Endothelial cell of umbilical vein (primary cell): ENCODE measurements around the gene TRAF3IP1. TPM values are rescaled to one million over a fixed set of nuclear protein-coding genes. Genes with fewer than 3 reads are reported as not detected.

Experiments used
- BruUV-seq: library from RNA; stranded (reverse); fragments of 400-500 nt; replicated peaks from 2 replicates; lab custom pipeline; 2021; lab: Mats Ljungman, UMichigan
- CTCF ChIA-PET: fragments of 300-600, 350-600 bp; sonication (Branson Sonifier 250); formaldehyde crosslinking; loops from one replicate; lab custom pipeline; 2021; ENCODE audit warnings: antibody characterized with exemption, inconsistent platforms; lab: Charles Lee
- POLR2A ChIA-PET: fragments of 300-600, 350-600 bp; sonication (Branson Sonifier 250); formaldehyde crosslinking; loops from one replicate; lab custom pipeline; 2021; ENCODE audit warnings: antibody characterized with exemption, inconsistent platforms; lab: Charles Lee
- DNase-seq: peaks from one replicate; pipeline ENCODE4 v3.0.0-alpha.2; 2011; ENCODE audit warnings: low read depth, low spot score
- FAIRE-seq: peaks from 2 replicates; lab custom pipeline; 2011; peaks lifted over from hg19 to GRCh38; lab: Jason Lieb, UNC
- H2AFZ ChIP-seq: 2 replicates; pipeline ENCODE4 v1.6.0; 2012; ENCODE audit warnings: low read depth, low read length, control low read depth, inconsistent platforms
- H3K27ac ChIP-seq: 2 replicates; pipeline ENCODE4 v1.5.1; 2011; ENCODE audit warnings: low read depth, mild to moderate bottlenecking, control low read depth, low read length, moderate library complexity; ENCODE audit not compliant: insufficient read depth
- H3K27me3 ChIP-seq, 2 experiments: 2 replicates each; pipeline versions ENCODE4 v1.6.0 to v1.6.1; 2011; ENCODE audit warnings: low read length in 2 of 2, mixed read lengths in 1 of 2; ENCODE audit not compliant: control insufficient read depth in 2 of 2, insufficient read depth in 2 of 2
- H3K36me3 ChIP-seq, 2 experiments: 2 replicates in 1 of 2; 3 replicates in 1 of 2; pipeline ENCODE4 v1.5.1; 2011; ENCODE audit warnings: low read length in 2 of 2, mild to moderate bottlenecking in 1 of 2, moderate library complexity in 1 of 2; ENCODE audit not compliant: control insufficient read depth in 2 of 2, insufficient read depth in 2 of 2; ENCODE audit errors: extremely low read depth in 1 of 2
- H3K4me1 ChIP-seq: 3 replicates; pipeline ENCODE4 v1.5.1; 2011; ENCODE audit warnings: mild to moderate bottlenecking, low read length; ENCODE audit not compliant: control insufficient read depth, insufficient read depth; ENCODE audit errors: extremely low read depth
- H3K4me2 ChIP-seq: 2 replicates; pipeline ENCODE4 v1.6.1; 2011; ENCODE audit warnings: low read length, control low read depth, mixed read lengths; ENCODE audit not compliant: insufficient read depth
- H3K4me3 ChIP-seq, 3 experiments: fragments of 200-600 bp in 1 of 3; sonication (generic), shearing (Covaris generic) in 1 of 3; replicated peaks in 1 of 3; 2 replicates each; pipeline ENCODE4 v1.5.1; 2011 to 2016; ENCODE audit warnings: control low read depth in 3 of 3, low read length in 3 of 3, mild to moderate bottlenecking in 2 of 3, inconsistent platforms in 1 of 3, low read depth in 1 of 3, moderate library complexity in 1 of 3; ENCODE audit not compliant: insufficient read depth in 1 of 3
- H3K79me2 ChIP-seq: 2 replicates; pipeline ENCODE4 v1.6.0; 2012; ENCODE audit warnings: low read length, inconsistent platforms; ENCODE audit not compliant: control insufficient read depth, insufficient read depth
- H3K9ac ChIP-seq: replicated peaks from 2 replicates; pipeline ENCODE3; 2011; ENCODE audit warnings: low read length, control low read depth; ENCODE audit not compliant: insufficient read depth; ENCODE audit errors: extremely low read depth
- H3K9me1 ChIP-seq: replicated peaks from 3 replicates; pipeline ENCODE4 v1.6.0; 2011; ENCODE audit warnings: mild to moderate bottlenecking, low read length; ENCODE audit not compliant: control insufficient read depth, insufficient read depth; ENCODE audit errors: extremely low read depth
- H3K9me3 ChIP-seq: replicated peaks from 2 replicates; pipeline ENCODE4 v1.5.1; 2012; ENCODE audit warnings: low read length, inconsistent platforms; ENCODE audit not compliant: control insufficient read depth, insufficient read depth
- H4K20me1 ChIP-seq: replicated peaks from 2 replicates; pipeline ENCODE3; 2011; ENCODE audit warnings: mild to moderate bottlenecking, low read length; ENCODE audit not compliant: control insufficient read depth, insufficient read depth; ENCODE audit errors: extremely low read depth
- CTCF ChIP-seq, 2 donors: IDR thresholded peaks; 1 replicate in 1 of 2; 2 replicates in 1 of 2; pipeline ENCODE4 v1.5.1; 2011; ENCODE audit warnings: low read length in 2 of 2, mild to moderate bottlenecking in 2 of 2, moderate library complexity in 2 of 2, control low read depth in 1 of 2, inconsistent platforms in 1 of 2, low read depth in 1 of 2; ENCODE audit not compliant: insufficient read depth in 1 of 2; ENCODE audit errors: extremely low read depth in 1 of 2
- EZH2 ChIP-seq: IDR thresholded peaks from 2 replicates; pipeline ENCODE4 v1.6.1; 2012; ENCODE audit warnings: borderline replicate concordance, low read depth, mild to moderate bottlenecking, moderate library complexity, low read length, inconsistent platforms; ENCODE audit not compliant: severe bottlenecking
- FOS ChIP-seq: IDR thresholded peaks from 2 replicates; pipeline ENCODE4 v1.6.1; 2011; ENCODE audit warnings: mild to moderate bottlenecking, low read length, moderate library complexity, borderline replicate concordance; ENCODE audit not compliant: insufficient read depth
- GATA2 ChIP-seq: IDR thresholded peaks from 2 replicates; pipeline ENCODE4 v1.7.0; 2011; ENCODE audit warnings: low read depth, mild to moderate bottlenecking, moderate library complexity, mixed read lengths, low read length; ENCODE audit not compliant: insufficient read length, insufficient read depth
- JUN ChIP-seq: IDR thresholded peaks from 2 replicates; pipeline ENCODE4 v1.6.1; 2011; ENCODE audit warnings: borderline replicate concordance, low read depth; ENCODE audit not compliant: insufficient read length, insufficient read depth
- MYC ChIP-seq: IDR thresholded peaks from one replicate; pipeline ENCODE4 v1.6.1; 2011; ENCODE audit warnings: mild to moderate bottlenecking, low read depth, low read length
- POLR2A ChIP-seq: IDR thresholded peaks from 2 replicates; pipeline ENCODE4 v1.6.1; 2012; ENCODE audit warnings: low read depth, mild to moderate bottlenecking, control low read depth, low read length
- POLR2AphosphoS5 ChIP-seq: IDR thresholded peaks from 2 replicates; pipeline ENCODE4 v1.6.1; 2012; ENCODE audit warnings: low read depth, mild to moderate bottlenecking, control low read depth, low read length, moderate library complexity; ENCODE audit not compliant: insufficient read depth
- dilution Hi-C: fragments of 300-500 bp; cut with MboI; formaldehyde crosslinking; loops from one replicate; pipeline ENCODE4 v1.15.0; 2019; ENCODE audit warnings: low sequenced_read_pairs; ENCODE audit not compliant: extremely low pct_ligation_motif_present
- intact Hi-C: fragments of 100-400 bp; cut with micrococcal nuclease; formaldehyde crosslinking; loops from one replicate; pipeline ENCODE4 v1.10.0; 2022
- polyA plus RNA-seq, 4 experiments: library from polyadenylated mRNA; depleted of rRNA in 3 of 4; stranded (reverse) in 3 of 4; unstranded in 1 of 4; fragments of >200 nt; gene quantifications; 2 replicates each; pipeline versions ENCODE4 v1.2.1 to v1.2.3, GENCODE V29; 2011 to 2012; ENCODE audit warnings: missing spikeins in 1 of 4
- total RNA-seq: library from RNA; stranded (reverse); gene quantifications from 2 replicates; pipeline ENCODE4 v1.2.3, GENCODE V29; 2021
- TF ChIP-seq, protein P1 (sequence below): IDR thresholded peaks from 2 replicates; pipeline ENCODE4 v1.6.1; 2011; ENCODE audit not compliant: insufficient read depth, insufficient read length

Gene TRAF3IP1
- total and polyA plus RNA-seq, 2 donors (not counting 3 experiments of a cell fraction or from before 2014, with no cell fraction given): 3.4 to 15.9 TPM

DNA sequence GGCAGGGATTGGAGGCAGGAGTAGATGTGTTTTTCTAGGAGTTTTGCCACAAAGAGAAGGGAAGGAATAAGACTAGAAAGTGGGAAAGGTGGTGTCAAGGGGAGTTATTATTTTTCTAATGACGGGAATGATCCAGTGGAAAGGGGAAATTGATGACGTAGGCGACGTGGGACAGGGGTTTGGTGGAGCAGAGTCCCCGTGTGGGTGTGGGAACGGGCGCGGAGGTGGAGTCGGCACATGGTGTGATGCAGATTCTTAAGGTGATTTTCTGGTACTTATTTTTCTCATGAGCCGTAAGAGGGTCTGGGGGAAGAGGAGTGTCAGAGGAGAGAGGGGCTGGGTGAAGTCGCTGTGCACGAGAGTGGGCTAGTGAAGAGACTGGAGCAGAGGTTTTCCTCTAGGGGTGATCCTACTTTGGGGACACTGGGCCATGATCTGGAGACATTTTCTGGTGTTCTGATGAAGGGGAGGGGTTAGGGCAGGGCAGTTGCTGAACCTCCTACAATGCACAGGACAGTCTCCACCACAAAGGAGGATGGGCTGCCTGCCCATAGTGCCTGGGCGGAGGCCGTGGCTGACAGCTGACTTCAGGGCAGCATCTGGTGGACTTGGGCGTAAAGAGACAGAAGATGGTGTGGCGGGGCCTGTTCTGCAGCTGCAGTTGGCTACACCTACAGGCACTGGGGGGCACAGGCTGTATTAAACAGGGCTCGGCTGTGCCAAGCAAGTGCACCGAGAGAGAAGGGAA lies 30.0 kb downstream of the TRAF3IP1 start:
- Histone ChIP-seq H2AFZ (no peak overlapping the region), H3K4me1 (no peaks in the 10 kb centered on the region), H3K4me3 (no peak overlapping the region), H3K9me3 (no peaks in the 10 kb centered on the region), H3K79me2 (no peaks in the 10 kb centered on the region), H3K4me2 (no peak overlapping the region), H3K27me3 (no peaks in the 10 kb centered on the region), H3K9ac (no peak overlapping the region), H4K20me1 (no peaks in the 10 kb centered on the region), H3K36me3 (peaks cover 0 to 2% of the 10 kb centered on the region in 2 experiments), H3K27ac (no peak overlapping the region), H3K9me1 (no peaks in the 10 kb centered on the region)
- DNase-seq (no peak), FAIRE-seq (no peak)
- dilution Hi-C loops: loop anchor here (25.0 kb wide), 1 partner anchor 112 kb away; no protein-coding TSS in a partner anchor
- intact Hi-C loops: no loop called here
- BruUV-seq: no TSS peak
- TF ChIP-seq JUN: no peak
- TF ChIP-seq POLR2A: no peak
- no peak for TF ChIP-seq MYC
- no peak for TF ChIP-seq EZH2
- no peak for TF ChIP-seq CTCF (IDR thresholded peaks at IDR 0.05; ENCODE audit: extremely low read depth in 1 of 2, insufficient read depth in 1 of 2, low read depth in 1 of 2, low read length in 2 of 2)
- no peak for TF ChIP-seq POLR2AphosphoS5
- TF ChIP-seq GATA2: no peak
- no peak for TF ChIP-seq FOS
- TF ChIP-seq, protein P1, sequence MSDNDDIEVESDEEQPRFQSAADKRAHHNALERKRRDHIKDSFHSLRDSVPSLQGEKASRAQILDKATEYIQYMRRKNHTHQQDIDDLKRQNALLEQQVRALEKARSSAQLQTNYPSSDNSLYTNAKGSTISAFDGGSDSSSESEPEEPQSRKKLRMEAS: no peak
- POLR2A ChIA-PET: no interaction called here
- CTCF ChIA-PET: no interaction called here
